Natural killer cell (primary cell): Measurements from ENCODE around the gene GALNT17. TPM values are rescaled to one million over a fixed set of nuclear protein-coding genes. Genes with fewer than 3 reads are reported as not detected.

ENCODE experiments used
- ATAC-seq, 3 donors: fragments of 150-1000 bp in 2 of 3; fragments of 200-7000 bp in 1 of 3; cut with Tn5 transposase; 1 replicate in 1 of 3; 2 replicates in 2 of 3; pipeline ENCODE4 v1.10.0; 2021; ENCODE audit warnings: mild to moderate bottlenecking in 2 of 3, moderate library complexity in 2 of 3
- DNase-seq, 2 donors: peaks; one replicate each; pipeline versions ENCODE4 v3.0.0 to v3.0.0-alpha.2; 2013 to 2021; ENCODE audit warnings: mixed read lengths in 1 of 2
- H3K27ac ChIP-seq: one replicate; pipeline ENCODE4 v1.5.1; 2013; ENCODE audit warnings: mild to moderate bottlenecking, low read length
- H3K27me3 ChIP-seq: one replicate; pipeline ENCODE4 v1.6.1; 2013; ENCODE audit warnings: low read length; ENCODE audit not compliant: control insufficient read depth, insufficient read depth
- H3K36me3 ChIP-seq: one replicate; pipeline ENCODE4 v1.6.1; 2013; ENCODE audit warnings: low read length; ENCODE audit not compliant: control insufficient read depth, insufficient read depth
- H3K4me1 ChIP-seq: one replicate; pipeline ENCODE4 v1.6.1; 2013; ENCODE audit warnings: low read length; ENCODE audit not compliant: control insufficient read depth, insufficient read depth
- H3K4me3 ChIP-seq: one replicate; pipeline ENCODE4 v1.5.1; 2013; ENCODE audit warnings: low read length
- H3K9me3 ChIP-seq: one replicate; pipeline ENCODE4 v1.6.1; 2013; ENCODE audit warnings: low read length; ENCODE audit not compliant: control insufficient read depth, insufficient read depth
- H3K27ac Mint-ChIP-seq, 2 donors: one replicate each; pipeline ENCODE4 v1.8.0; 2022; ENCODE audit warnings: mild to moderate bottlenecking in 2 of 2, mixed read lengths in 2 of 2, moderate library complexity in 1 of 2
- H3K27me3 Mint-ChIP-seq, 2 donors: one replicate each; pipeline ENCODE4 v1.8.0; 2022; ENCODE audit warnings: low read depth in 2 of 2, mixed read lengths in 2 of 2
- H3K36me3 Mint-ChIP-seq: one replicate; pipeline ENCODE4 v1.8.0; 2022; ENCODE audit warnings: mixed read lengths
- H3K4me1 Mint-ChIP-seq, 2 donors: one replicate each; pipeline ENCODE4 v1.8.0; 2022; ENCODE audit warnings: mixed read lengths in 2 of 2
- H3K4me3 Mint-ChIP-seq: one replicate; pipeline ENCODE4 v1.8.0; 2022; ENCODE audit warnings: mild to moderate bottlenecking, moderate library complexity, mixed read lengths
- H3K9me3 Mint-ChIP-seq, 2 donors: one replicate each; pipeline ENCODE4 v1.8.0; 2022; ENCODE audit warnings: mixed read lengths in 2 of 2
- WGBS: methylation state at CpG from one replicate; pipeline ENCODE4 v1.1.7; 2013; ENCODE audit warnings: missing lambda C conversion rate; ENCODE audit not compliant: insufficient coverage; 5-methylcytosine and 5-hydroxymethylcytosine counted together
- intact Hi-C: fragments of 100-400 bp; cut with micrococcal nuclease; formaldehyde crosslinking; loops from one replicate; pipeline ENCODE4 v1.14.2; 2022
- total RNA-seq, 4 donors: library from RNA; stranded (reverse); fragments of 120-200 nt in 1 of 4; gene quantifications; one replicate each; pipeline versions ENCODE4 v1.2.3 to v1.2.4, GENCODE V29; 2013 to 2022
- TF ChIP-seq, protein P1 (sequence below): fragments of 200-600 bp; IDR thresholded peaks from one replicate; pipeline ENCODE4 v1.8.0; 2022; ENCODE audit warnings: antibody characterized with exemption

GALNT17 gene
- total RNA-seq, 3 donors from 2014 or later (not counting 1 experiment from before 2014, with no cell fraction given) = not detected

DNA sequence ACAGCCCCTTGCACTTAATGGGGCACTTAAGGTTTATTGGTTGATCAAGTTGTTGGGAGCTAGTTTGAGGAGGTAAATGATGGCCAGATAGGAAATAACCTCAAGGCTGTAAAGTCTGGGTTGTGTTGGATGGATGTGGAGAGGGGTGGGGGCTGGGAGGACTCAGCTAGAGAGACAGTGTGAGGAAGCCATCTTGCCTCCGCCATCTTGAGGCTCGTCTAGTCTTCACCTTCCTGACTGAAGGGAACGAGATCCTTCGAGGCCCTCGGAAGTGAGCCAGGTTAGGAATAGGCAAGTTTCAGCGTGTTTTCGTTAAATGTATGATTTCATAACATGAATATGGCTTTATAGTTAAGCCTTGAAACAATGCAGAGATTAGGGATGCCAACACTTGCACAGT, 5.5 kb downstream of the GALNT17 start:
- H3K9me3 Mint-ChIP-seq = peaks cover 3 to 4% of the 10 kb centered on the region in 2 donors
- Histone ChIP-seq H3K27ac (no peak overlapping the region), H3K9me3 (no peaks in the 10 kb centered on the region), H3K36me3 (no peaks in the 10 kb centered on the region), H3K4me3 (no peak overlapping the region), H3K4me1 (no peaks in the 10 kb centered on the region), H3K27me3 (peaks cover 2% of the 10 kb centered on the region)
- H3K4me1 Mint-ChIP-seq = no peaks in the 10 kb centered on the region
- 88% methylated on average over 7 of the region's 7 CpGs for WGBS
- peaks cover 0 to 2% of the 10 kb centered on the region in 2 donors for H3K27me3 Mint-ChIP-seq
- no peak overlapping the region for H3K27ac Mint-ChIP-seq
- ATAC-seq (no peak), DNase-seq (no peak)
- H3K36me3 Mint-ChIP-seq = no peaks in the 10 kb centered on the region
- TF ChIP-seq, protein P1, sequence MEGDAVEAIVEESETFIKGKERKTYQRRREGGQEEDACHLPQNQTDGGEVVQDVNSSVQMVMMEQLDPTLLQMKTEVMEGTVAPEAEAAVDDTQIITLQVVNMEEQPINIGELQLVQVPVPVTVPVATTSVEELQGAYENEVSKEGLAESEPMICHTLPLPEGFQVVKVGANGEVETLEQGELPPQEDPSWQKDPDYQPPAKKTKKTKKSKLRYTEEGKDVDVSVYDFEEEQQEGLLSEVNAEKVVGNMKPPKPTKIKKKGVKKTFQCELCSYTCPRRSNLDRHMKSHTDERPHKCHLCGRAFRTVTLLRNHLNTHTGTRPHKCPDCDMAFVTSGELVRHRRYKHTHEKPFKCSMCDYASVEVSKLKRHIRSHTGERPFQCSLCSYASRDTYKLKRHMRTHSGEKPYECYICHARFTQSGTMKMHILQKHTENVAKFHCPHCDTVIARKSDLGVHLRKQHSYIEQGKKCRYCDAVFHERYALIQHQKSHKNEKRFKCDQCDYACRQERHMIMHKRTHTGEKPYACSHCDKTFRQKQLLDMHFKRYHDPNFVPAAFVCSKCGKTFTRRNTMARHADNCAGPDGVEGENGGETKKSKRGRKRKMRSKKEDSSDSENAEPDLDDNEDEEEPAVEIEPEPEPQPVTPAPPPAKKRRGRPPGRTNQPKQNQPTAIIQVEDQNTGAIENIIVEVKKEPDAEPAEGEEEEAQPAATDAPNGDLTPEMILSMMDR = no peak
- no peak overlapping the region for H3K4me3 Mint-ChIP-seq
- intact Hi-C loops = no loop called here

DNA sequence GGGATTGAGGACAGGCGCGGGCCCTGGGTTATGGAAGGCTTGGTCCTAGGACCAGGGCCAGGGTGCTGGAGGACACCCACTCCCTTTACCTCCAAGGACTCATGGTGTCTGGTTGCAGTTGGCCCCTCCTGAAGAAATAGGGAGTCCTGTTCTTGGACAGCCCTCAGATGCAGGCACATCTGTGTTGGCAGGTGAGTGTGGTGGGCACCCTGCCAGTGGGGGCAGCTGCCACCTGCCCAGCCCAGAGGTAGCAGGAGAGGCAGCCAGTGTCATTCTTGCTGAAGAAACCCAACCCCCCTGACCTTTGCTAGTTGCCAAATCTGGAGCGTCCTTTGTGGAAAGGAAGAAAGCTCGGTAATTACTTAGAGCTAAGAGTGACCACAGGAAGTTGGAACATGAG, 8.3 kb downstream of the GALNT17 start:
- no peaks in the 10 kb centered on the region for H3K27me3 Mint-ChIP-seq
- no peaks in the 10 kb centered on the region for H3K36me3 ChIP-seq
- H3K9me3 Mint-ChIP-seq = peaks cover 4 to 8% of the 10 kb centered on the region in 2 donors
- no peaks in the 10 kb centered on the region for H3K36me3 Mint-ChIP-seq
- no peaks in the 10 kb centered on the region for H3K27me3 ChIP-seq
- H3K27ac Mint-ChIP-seq = no peak overlapping the region
- H3K4me1 Mint-ChIP-seq = no peaks in the 10 kb centered on the region
- H3K4me1 ChIP-seq = no peaks in the 10 kb centered on the region
- H3K9me3 ChIP-seq = no peaks in the 10 kb centered on the region
- TF ChIP-seq, protein P1 = no peak
- no peak for DNase-seq
- no peak overlapping the region for H3K4me3 Mint-ChIP-seq
- intact Hi-C loops = no loop called here
- ATAC-seq = no peak
- 69% methylated on average over 4 of the region's 4 CpGs for WGBS
- no peak overlapping the region for H3K4me3 ChIP-seq
- H3K27ac ChIP-seq = no peak overlapping the region

DNA sequence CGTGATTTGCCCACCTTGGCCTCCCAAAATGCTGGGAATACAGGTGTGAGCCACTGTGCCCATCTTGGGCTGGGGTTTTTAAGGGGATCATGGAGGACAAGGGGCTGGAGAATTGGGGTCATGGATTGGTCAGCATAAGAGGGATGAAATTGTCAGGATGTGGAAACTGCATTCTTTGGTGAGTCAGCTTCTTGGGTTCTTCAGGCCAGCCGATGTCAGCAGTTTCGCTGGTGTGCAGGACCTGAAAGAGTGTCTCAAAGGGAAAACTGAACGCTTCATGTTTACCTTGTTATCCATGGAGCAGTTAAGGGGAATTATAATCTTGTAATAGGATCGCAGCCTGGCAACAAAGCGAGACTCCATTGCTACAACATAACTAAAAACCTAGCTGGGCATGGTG, 13.0 kb downstream of the GALNT17 start:
- no peak overlapping the region for H3K4me3 ChIP-seq
- no peak overlapping the region for H3K27ac ChIP-seq
- H3K4me1 ChIP-seq = no peaks in the 10 kb centered on the region
- Mint-ChIP-seq H3K4me3 (no peak overlapping the region), H3K36me3 (no peaks in the 10 kb centered on the region), H3K9me3 (peaks cover 4 to 9% of the 10 kb centered on the region in 2 donors), H3K27me3 (no peaks in the 10 kb centered on the region), H3K4me1 (no peaks in the 10 kb centered on the region), H3K27ac (no peak overlapping the region)
- 75% methylated on average over 4 of the region's 6 CpGs for WGBS
- no peaks in the 10 kb centered on the region for H3K36me3 ChIP-seq
- no peak for ATAC-seq
- intact Hi-C loops = no loop called here
- no peaks in the 10 kb centered on the region for H3K27me3 ChIP-seq
- TF ChIP-seq, protein P1 = no peak
- no peaks in the 10 kb centered on the region for H3K9me3 ChIP-seq
- no peak for DNase-seq
